Measurements from ENCODE around the gene KCTD3.

Gene KCTD3

GRCh38 chr1:215612391-215612790 lies 45.3 kb downstream of the KCTD3 start:
- Histone ChIP-seq H3K4me2 (ENCODE audit: low read length) (no peak overlapping the region), H3K79me2 (ENCODE audit: control insufficient read depth, insufficient read depth, low read length) (no peaks in the 10 kb centered on the region), H3K4me3 (ENCODE audit: low read length) (no peak overlapping the region), H3K36me3 (ENCODE audit: control insufficient read depth, insufficient read depth, low read length) (no peaks in the 10 kb centered on the region), H2BK5ac (ENCODE audit: low read length) (no peak overlapping the region), H3K56ac (ENCODE audit: low read length) (no peak overlapping the region), H3K4me1 (ENCODE audit: control insufficient read depth, low read depth, low read length) (no peaks in the 10 kb centered on the region), H3K4ac (ENCODE audit: low read depth, low read length) (no peak overlapping the region), H3K23ac (ENCODE audit: low read length) (no peak overlapping the region), H4K8ac (ENCODE audit: low read depth, low read length) (no peak overlapping the region), H4K5ac (ENCODE audit: low read length) (no peak overlapping the region), H2AK5ac (ENCODE audit: low read length) (no peak overlapping the region), H3K27ac (ENCODE audit: low read depth, low read length) (no peak overlapping the region), H3K27me3 (ENCODE audit: insufficient read depth, low read length, poor library complexity) (no peaks in the 10 kb centered on the region), H3K9ac (ENCODE audit: low read length) (no peak overlapping the region), H2BK120ac (ENCODE audit: low read depth, low read length) (no peak overlapping the region), H3K18ac (ENCODE audit: low read length) (no peak overlapping the region), H2BK15ac (replicated peaks; ENCODE audit: low read depth) (no peak overlapping the region), H3K79me1 (ENCODE audit: low read length) (no peaks in the 10 kb centered on the region)
- DNase-seq = no peak
- no CpG with 5 or more reads among the region's 3 CpGs for WGBS (ENCODE audit: extremely low coverage, insufficient coverage, low lambda C conversion rate)

DNA sequence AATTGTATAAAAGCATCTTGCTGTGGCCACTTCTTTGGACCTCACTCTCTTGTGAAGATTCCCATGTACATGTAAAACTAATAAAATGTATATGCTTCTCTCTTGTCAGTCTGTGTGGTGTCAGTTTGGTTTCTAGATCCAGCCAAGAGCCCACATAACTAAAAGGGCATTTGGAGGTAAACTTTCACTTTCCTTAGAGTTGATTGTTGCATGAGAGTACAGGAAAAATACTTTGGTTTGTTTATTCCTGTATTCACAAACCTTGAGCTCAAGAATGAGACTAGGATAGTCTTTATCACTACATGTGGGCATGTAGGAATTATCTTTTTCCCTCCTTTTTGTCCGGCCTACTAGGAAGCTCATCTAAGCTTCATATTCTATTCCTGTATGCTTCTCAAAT lies 50.9 kb downstream of the KCTD3 start:
- H3K27ac ChIP-seq (ENCODE audit: low read depth, low read length) = no peak overlapping the region
- H3K4me3 ChIP-seq (ENCODE audit: low read length) = no peak overlapping the region
- no peak overlapping the region for H2BK5ac ChIP-seq (ENCODE audit: low read length)
- no peak for DNase-seq
- no peak overlapping the region for H3K9ac ChIP-seq (ENCODE audit: low read length)
- H3K4me1 ChIP-seq (ENCODE audit: control insufficient read depth, low read depth, low read length) = no peaks in the 10 kb centered on the region
- H3K4me2 ChIP-seq (ENCODE audit: low read length) = no peak overlapping the region
- no peak overlapping the region for H2AK5ac ChIP-seq (ENCODE audit: low read length)
- H3K23ac ChIP-seq (ENCODE audit: low read length) = no peak overlapping the region
- no peaks in the 10 kb centered on the region for H3K36me3 ChIP-seq (ENCODE audit: control insufficient read depth, insufficient read depth, low read length)
- H3K18ac ChIP-seq (ENCODE audit: low read length) = no peak overlapping the region
- H2BK15ac ChIP-seq (replicated peaks; ENCODE audit: low read depth) = no peak overlapping the region
- H4K5ac ChIP-seq (ENCODE audit: low read length) = no peak overlapping the region
- no peak overlapping the region for H3K4ac ChIP-seq (ENCODE audit: low read depth, low read length)
- H3K79me2 ChIP-seq (ENCODE audit: control insufficient read depth, insufficient read depth, low read length) = no peaks in the 10 kb centered on the region
- no peak overlapping the region for H3K56ac ChIP-seq (ENCODE audit: low read length)
- H3K27me3 ChIP-seq (ENCODE audit: insufficient read depth, low read length, poor library complexity) = no peaks in the 10 kb centered on the region
- H3K79me1 ChIP-seq (ENCODE audit: low read length) = no peaks in the 10 kb centered on the region
- no peak overlapping the region for H4K8ac ChIP-seq (ENCODE audit: low read depth, low read length)
- no peak overlapping the region for H2BK120ac ChIP-seq (ENCODE audit: low read depth, low read length)
- no CpG with 5 or more reads among the region's 1 CpG for WGBS (ENCODE audit: extremely low coverage, insufficient coverage, low lambda C conversion rate)

DNA sequence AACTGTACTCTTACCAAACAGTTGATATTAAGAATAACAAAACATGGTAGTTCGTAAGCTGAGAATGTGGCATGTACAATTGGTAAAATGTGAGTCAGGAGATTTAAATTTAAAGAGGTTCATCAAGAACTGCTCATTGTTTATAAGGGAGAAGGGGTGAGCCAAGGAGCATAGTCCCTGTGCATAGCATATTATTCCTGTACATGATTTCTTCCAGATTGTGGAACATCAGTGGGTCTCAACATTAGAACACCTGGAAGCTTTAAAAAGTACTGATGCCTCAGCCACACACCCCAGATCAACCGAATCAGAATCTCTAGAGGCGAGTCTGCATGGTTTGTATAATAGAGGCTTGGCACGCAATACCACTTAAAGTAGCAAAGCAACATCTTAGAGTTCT lies 56.1 kb downstream of the KCTD3 start:
- H3K36me3 ChIP-seq (ENCODE audit: control insufficient read depth, insufficient read depth, low read length) = no peaks in the 10 kb centered on the region
- no peak overlapping the region for H2AK5ac ChIP-seq (ENCODE audit: low read length)
- no peak overlapping the region for H2BK15ac ChIP-seq (replicated peaks; ENCODE audit: low read depth)
- H3K56ac ChIP-seq (ENCODE audit: low read length) = no peak overlapping the region
- H2BK120ac ChIP-seq (ENCODE audit: low read depth, low read length) = no peak overlapping the region
- no peak for DNase-seq
- no peak overlapping the region for H3K4ac ChIP-seq (ENCODE audit: low read depth, low read length)
- no peaks in the 10 kb centered on the region for H3K4me1 ChIP-seq (ENCODE audit: control insufficient read depth, low read depth, low read length)
- H3K9ac ChIP-seq (ENCODE audit: low read length) = no peak overlapping the region
- H3K23ac ChIP-seq (ENCODE audit: low read length) = no peak overlapping the region
- no peak overlapping the region for H2BK5ac ChIP-seq (ENCODE audit: low read length)
- no peak overlapping the region for H3K18ac ChIP-seq (ENCODE audit: low read length)
- no peak overlapping the region for H3K4me3 ChIP-seq (ENCODE audit: low read length)
- H3K27me3 ChIP-seq (ENCODE audit: insufficient read depth, low read length, poor library complexity) = no peaks in the 10 kb centered on the region
- H3K4me2 ChIP-seq (ENCODE audit: low read length) = no peak overlapping the region
- H4K8ac ChIP-seq (ENCODE audit: low read depth, low read length) = no peak overlapping the region
- H4K5ac ChIP-seq (ENCODE audit: low read length) = no peak overlapping the region
- H3K27ac ChIP-seq (ENCODE audit: low read depth, low read length) = no peak overlapping the region
- H3K79me1 ChIP-seq (ENCODE audit: low read length) = no peaks in the 10 kb centered on the region
- no peaks in the 10 kb centered on the region for H3K79me2 ChIP-seq (ENCODE audit: control insufficient read depth, insufficient read depth, low read length)
- no CpG with 5 or more reads among the region's 4 CpGs for WGBS (ENCODE audit: extremely low coverage, insufficient coverage, low lambda C conversion rate)

GRCh38 chr1:215625949-215626348 lies 58.8 kb downstream of the KCTD3 start:
- Histone ChIP-seq H2BK120ac (ENCODE audit: low read depth, low read length) (no peak overlapping the region), H3K4me2 (ENCODE audit: low read length) (no peak overlapping the region), H2BK5ac (ENCODE audit: low read length) (no peak overlapping the region), H3K27me3 (ENCODE audit: insufficient read depth, low read length, poor library complexity) (no peaks in the 10 kb centered on the region), H3K23ac (ENCODE audit: low read length) (no peak overlapping the region), H3K79me1 (ENCODE audit: low read length) (no peaks in the 10 kb centered on the region), H3K4me1 (ENCODE audit: control insufficient read depth, low read depth, low read length) (no peaks in the 10 kb centered on the region), H2BK15ac (replicated peaks; ENCODE audit: low read depth) (no peak overlapping the region), H3K4me3 (ENCODE audit: low read length) (no peak overlapping the region), H4K5ac (ENCODE audit: low read length) (no peak overlapping the region), H2AK5ac (ENCODE audit: low read length) (no peak overlapping the region), H3K4ac (ENCODE audit: low read depth, low read length) (no peak overlapping the region), H3K79me2 (ENCODE audit: control insufficient read depth, insufficient read depth, low read length) (no peaks in the 10 kb centered on the region), H3K36me3 (ENCODE audit: control insufficient read depth, insufficient read depth, low read length) (no peaks in the 10 kb centered on the region), H3K27ac (ENCODE audit: low read depth, low read length) (no peak overlapping the region), H3K18ac (ENCODE audit: low read length) (no peak overlapping the region), H4K8ac (ENCODE audit: low read depth, low read length) (no peak overlapping the region), H3K56ac (ENCODE audit: low read length) (no peak overlapping the region), H3K9ac (ENCODE audit: low read length) (no peak overlapping the region)
- DNase-seq = no peak

DNA sequence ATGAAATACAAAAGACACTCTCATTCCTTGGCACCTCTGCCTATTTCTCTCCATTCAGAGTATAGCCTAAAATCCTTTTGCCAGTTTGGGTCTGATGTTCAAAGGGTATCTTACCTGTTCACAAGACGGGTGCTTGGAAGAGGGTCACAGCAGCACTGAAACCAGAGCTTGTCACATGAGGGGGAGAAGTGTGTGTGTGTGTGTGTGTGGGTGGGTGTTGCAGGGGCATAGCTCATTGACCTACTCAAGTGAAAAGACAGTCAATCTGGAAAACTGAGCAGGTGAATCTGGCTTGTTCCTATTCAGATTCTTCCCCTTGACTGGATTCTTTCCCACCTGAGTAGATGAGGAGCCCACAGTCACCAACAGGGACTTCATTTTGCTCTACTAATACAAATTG lies 63.9 kb downstream of the KCTD3 start:
- Histone ChIP-seq H3K79me2 (ENCODE audit: control insufficient read depth, insufficient read depth, low read length) (no peaks in the 10 kb centered on the region), H3K4me1 (ENCODE audit: control insufficient read depth, low read depth, low read length) (no peaks in the 10 kb centered on the region), H2AK5ac (ENCODE audit: low read length) (no peak overlapping the region), H2BK120ac (ENCODE audit: low read depth, low read length) (no peak overlapping the region), H4K5ac (ENCODE audit: low read length) (no peak overlapping the region), H2BK15ac (replicated peaks; ENCODE audit: low read depth) (no peak overlapping the region), H4K8ac (ENCODE audit: low read depth, low read length) (no peak overlapping the region), H3K9ac (ENCODE audit: low read length) (no peak overlapping the region), H3K56ac (ENCODE audit: low read length) (no peak overlapping the region), H3K18ac (ENCODE audit: low read length) (no peak overlapping the region), H3K4ac (ENCODE audit: low read depth, low read length) (no peak overlapping the region), H3K4me2 (ENCODE audit: low read length) (no peak overlapping the region), H3K27ac (ENCODE audit: low read depth, low read length) (no peak overlapping the region), H3K23ac (ENCODE audit: low read length) (no peak overlapping the region), H3K4me3 (ENCODE audit: low read length) (no peak overlapping the region), H3K27me3 (ENCODE audit: insufficient read depth, low read length, poor library complexity) (no peaks in the 10 kb centered on the region), H3K36me3 (ENCODE audit: control insufficient read depth, insufficient read depth, low read length) (no peaks in the 10 kb centered on the region), H2BK5ac (ENCODE audit: low read length) (no peak overlapping the region), H3K79me1 (ENCODE audit: low read length) (no peaks in the 10 kb centered on the region)
- DNase-seq = no peak
- whole genome bisulfite sequencing (ENCODE audit: extremely low coverage, insufficient coverage, low lambda C conversion rate) = no CpG with 5 or more reads among the region's 1 CpG

- Histone ChIP-seq H3K4me3 (ENCODE audit: low read length) (no peak overlapping the region), H2BK15ac (replicated peaks; ENCODE audit: low read depth) (no peak overlapping the region), H3K4me2 (ENCODE audit: low read length) (no peak overlapping the region), H3K18ac (ENCODE audit: low read length) (no peak overlapping the region), H3K79me2 (ENCODE audit: control insufficient read depth, insufficient read depth, low read length) (no peaks in the 10 kb centered on the region), H2BK120ac (ENCODE audit: low read depth, low read length) (no peak overlapping the region), H2BK5ac (ENCODE audit: low read length) (no peak overlapping the region), H3K36me3 (ENCODE audit: control insufficient read depth, insufficient read depth, low read length) (no peaks in the 10 kb centered on the region), H3K23ac (ENCODE audit: low read length) (no peak overlapping the region), H2AK5ac (ENCODE audit: low read length) (no peak overlapping the region), H3K4me1 (ENCODE audit: control insufficient read depth, low read depth, low read length) (no peaks in the 10 kb centered on the region), H4K8ac (ENCODE audit: low read depth, low read length) (no peak overlapping the region), H3K9ac (ENCODE audit: low read length) (no peak overlapping the region), H3K27me3 (ENCODE audit: insufficient read depth, low read length, poor library complexity) (no peaks in the 10 kb centered on the region), H3K27ac (ENCODE audit: low read depth, low read length) (no peak overlapping the region), H3K4ac (ENCODE audit: low read depth, low read length) (no peak overlapping the region), H3K56ac (ENCODE audit: low read length) (no peak overlapping the region), H3K79me1 (ENCODE audit: low read length) (no peaks in the 10 kb centered on the region), H4K5ac (ENCODE audit: low read length) (no peak overlapping the region)
- WGBS (ENCODE audit: extremely low coverage, insufficient coverage, low lambda C conversion rate) = no CpG with 5 or more reads among the region's 3 CpGs
- DNase-seq = no peak
Observed at GRCh38 chr1:215631489-215631888, 64.4 kb downstream of the KCTD3 start.

Measured in mesendoderm (in vitro differentiated cells).